ENCODE data around the gene ZFP92. TPM values are rescaled to one million over a fixed set of nuclear protein-coding genes. Genes with fewer than 3 reads are reported as not detected.
A peak's percentile ranks its signal among the peaks of the same experiment; 100 is the strongest.

Gene ZFP92
- total and polyA plus RNA-seq, 10 of the 15 experiments (the other 5 are each of a cell fraction or from before 2014, with no cell fraction given), result 0.02 to 1.6 (median 0.09) TPM; not detected in 2

- 0 out of 2 replicates have a peak, but pooled peaks have one; percentile 27 for TF ChIP-seq NRF1 (conservative IDR thresholded peaks at IDR 0.05; ENCODE audit: low read depth, low read length)
- TF ChIP-seq IRF5 (IDR thresholded peaks at IDR 0.05; ENCODE audit: borderline replicate concordance), result no peak
- TF ChIP-seq, protein P1, sequence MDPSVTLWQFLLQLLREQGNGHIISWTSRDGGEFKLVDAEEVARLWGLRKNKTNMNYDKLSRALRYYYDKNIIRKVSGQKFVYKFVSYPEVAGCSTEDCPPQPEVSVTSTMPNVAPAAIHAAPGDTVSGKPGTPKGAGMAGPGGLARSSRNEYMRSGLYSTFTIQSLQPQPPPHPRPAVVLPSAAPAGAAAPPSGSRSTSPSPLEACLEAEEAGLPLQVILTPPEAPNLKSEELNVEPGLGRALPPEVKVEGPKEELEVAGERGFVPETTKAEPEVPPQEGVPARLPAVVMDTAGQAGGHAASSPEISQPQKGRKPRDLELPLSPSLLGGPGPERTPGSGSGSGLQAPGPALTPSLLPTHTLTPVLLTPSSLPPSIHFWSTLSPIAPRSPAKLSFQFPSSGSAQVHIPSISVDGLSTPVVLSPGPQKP (IDR thresholded peaks at IDR 0.05; ENCODE audit: low read depth, low read length), result no peak
- no peak for TF ChIP-seq PML (IDR thresholded peaks at IDR 0.05; ENCODE audit: low read length)
- no peak for TF ChIP-seq KAT2A (conservative IDR thresholded peaks at IDR 0.05; ENCODE audit: control insufficient read depth, low read depth, low read length)
- TF ChIP-seq ZZZ3 (IDR thresholded peaks at IDR 0.05; ENCODE audit: control insufficient read depth, insufficient read length, low read depth), result no peak
- no peak for TF ChIP-seq PKNOX1 (IDR thresholded peaks at IDR 0.05)
- TF ChIP-seq SMARCA5 (IDR thresholded peaks at IDR 0.05), result peak; percentile 66; the same call in 1 of the 2 replicates
- no peak for TF ChIP-seq NFIC (IDR thresholded peaks at IDR 0.05; ENCODE audit: low read depth, low read length)
- TF ChIP-seq BCL11A (IDR thresholded peaks at IDR 0.05; ENCODE audit: low read depth, low read length), result no peak
- TF ChIP-seq TCF12 (IDR thresholded peaks at IDR 0.05; ENCODE audit: low read depth, low read length), result no peak
- no peak for TF ChIP-seq ZBED1 (IDR thresholded peaks at IDR 0.05; ENCODE audit: borderline replicate concordance)
- TF ChIP-seq, protein P2, sequence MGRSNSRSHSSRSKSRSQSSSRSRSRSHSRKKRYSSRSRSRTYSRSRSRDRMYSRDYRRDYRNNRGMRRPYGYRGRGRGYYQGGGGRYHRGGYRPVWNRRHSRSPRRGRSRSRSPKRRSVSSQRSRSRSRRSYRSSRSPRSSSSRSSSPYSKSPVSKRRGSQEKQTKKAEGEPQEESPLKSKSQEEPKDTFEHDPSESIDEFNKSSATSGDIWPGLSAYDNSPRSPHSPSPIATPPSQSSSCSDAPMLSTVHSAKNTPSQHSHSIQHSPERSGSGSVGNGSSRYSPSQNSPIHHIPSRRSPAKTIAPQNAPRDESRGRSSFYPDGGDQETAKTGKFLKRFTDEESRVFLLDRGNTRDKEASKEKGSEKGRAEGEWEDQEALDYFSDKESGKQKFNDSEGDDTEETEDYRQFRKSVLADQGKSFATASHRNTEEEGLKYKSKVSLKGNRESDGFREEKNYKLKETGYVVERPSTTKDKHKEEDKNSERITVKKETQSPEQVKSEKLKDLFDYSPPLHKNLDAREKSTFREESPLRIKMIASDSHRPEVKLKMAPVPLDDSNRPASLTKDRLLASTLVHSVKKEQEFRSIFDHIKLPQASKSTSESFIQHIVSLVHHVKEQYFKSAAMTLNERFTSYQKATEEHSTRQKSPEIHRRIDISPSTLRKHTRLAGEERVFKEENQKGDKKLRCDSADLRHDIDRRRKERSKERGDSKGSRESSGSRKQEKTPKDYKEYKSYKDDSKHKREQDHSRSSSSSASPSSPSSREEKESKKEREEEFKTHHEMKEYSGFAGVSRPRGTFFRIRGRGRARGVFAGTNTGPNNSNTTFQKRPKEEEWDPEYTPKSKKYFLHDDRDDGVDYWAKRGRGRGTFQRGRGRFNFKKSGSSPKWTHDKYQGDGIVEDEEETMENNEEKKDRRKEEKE (IDR thresholded peaks at IDR 0.05), result no peak
- no peak for TF ChIP-seq ATF3 (IDR thresholded peaks at IDR 0.05; ENCODE audit: borderline replicate concordance, extremely low read depth, low read depth, low read length)
- TF ChIP-seq, protein P3, sequence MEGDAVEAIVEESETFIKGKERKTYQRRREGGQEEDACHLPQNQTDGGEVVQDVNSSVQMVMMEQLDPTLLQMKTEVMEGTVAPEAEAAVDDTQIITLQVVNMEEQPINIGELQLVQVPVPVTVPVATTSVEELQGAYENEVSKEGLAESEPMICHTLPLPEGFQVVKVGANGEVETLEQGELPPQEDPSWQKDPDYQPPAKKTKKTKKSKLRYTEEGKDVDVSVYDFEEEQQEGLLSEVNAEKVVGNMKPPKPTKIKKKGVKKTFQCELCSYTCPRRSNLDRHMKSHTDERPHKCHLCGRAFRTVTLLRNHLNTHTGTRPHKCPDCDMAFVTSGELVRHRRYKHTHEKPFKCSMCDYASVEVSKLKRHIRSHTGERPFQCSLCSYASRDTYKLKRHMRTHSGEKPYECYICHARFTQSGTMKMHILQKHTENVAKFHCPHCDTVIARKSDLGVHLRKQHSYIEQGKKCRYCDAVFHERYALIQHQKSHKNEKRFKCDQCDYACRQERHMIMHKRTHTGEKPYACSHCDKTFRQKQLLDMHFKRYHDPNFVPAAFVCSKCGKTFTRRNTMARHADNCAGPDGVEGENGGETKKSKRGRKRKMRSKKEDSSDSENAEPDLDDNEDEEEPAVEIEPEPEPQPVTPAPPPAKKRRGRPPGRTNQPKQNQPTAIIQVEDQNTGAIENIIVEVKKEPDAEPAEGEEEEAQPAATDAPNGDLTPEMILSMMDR (IDR thresholded peaks at IDR 0.05 in 2 of 3, conservative IDR thresholded peaks at IDR 0.05 in 1 of 3; ENCODE audit: control insufficient read depth in 2 of 3, extremely low read depth in 1 of 3, insufficient read depth in 1 of 3, low read depth in 3 of 3, low read length in 3 of 3), result no peak
- no peak for TF ChIP-seq HDGF (IDR thresholded peaks at IDR 0.05)
- TF ChIP-seq, protein P4, sequence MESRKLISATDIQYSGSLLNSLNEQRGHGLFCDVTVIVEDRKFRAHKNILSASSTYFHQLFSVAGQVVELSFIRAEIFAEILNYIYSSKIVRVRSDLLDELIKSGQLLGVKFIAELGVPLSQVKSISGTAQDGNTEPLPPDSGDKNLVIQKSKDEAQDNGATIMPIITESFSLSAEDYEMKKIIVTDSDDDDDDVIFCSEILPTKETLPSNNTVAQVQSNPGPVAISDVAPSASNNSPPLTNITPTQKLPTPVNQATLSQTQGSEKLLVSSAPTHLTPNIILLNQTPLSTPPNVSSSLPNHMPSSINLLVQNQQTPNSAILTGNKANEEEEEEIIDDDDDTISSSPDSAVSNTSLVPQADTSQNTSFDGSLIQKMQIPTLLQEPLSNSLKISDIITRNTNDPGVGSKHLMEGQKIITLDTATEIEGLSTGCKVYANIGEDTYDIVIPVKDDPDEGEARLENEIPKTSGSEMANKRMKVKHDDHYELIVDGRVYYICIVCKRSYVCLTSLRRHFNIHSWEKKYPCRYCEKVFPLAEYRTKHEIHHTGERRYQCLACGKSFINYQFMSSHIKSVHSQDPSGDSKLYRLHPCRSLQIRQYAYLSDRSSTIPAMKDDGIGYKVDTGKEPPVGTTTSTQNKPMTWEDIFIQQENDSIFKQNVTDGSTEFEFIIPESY (IDR thresholded peaks at IDR 0.05), result no peak
These were observed at the start of gene ZFP92 (continued) for GRCh38 chrX:153411255-153411987.
